GM21360 (cell line): ENCODE measurements around the gene AKT1.
"Not testable (repeated sequence)": the region's sequence is repeated elsewhere in the genome, so short reads cannot be mapped to it uniquely, and the experiment has no call there.

Source experiments
- ATAC-seq: cut with Tn5 transposase; IDR thresholded peaks from one replicate; pipeline ENCODE4 v1.9.1; 2021; ENCODE audit warnings: mild to moderate bottlenecking, moderate library complexity; ENCODE audit not compliant: unreplicated experiment

AKT1 gene

DNA sequence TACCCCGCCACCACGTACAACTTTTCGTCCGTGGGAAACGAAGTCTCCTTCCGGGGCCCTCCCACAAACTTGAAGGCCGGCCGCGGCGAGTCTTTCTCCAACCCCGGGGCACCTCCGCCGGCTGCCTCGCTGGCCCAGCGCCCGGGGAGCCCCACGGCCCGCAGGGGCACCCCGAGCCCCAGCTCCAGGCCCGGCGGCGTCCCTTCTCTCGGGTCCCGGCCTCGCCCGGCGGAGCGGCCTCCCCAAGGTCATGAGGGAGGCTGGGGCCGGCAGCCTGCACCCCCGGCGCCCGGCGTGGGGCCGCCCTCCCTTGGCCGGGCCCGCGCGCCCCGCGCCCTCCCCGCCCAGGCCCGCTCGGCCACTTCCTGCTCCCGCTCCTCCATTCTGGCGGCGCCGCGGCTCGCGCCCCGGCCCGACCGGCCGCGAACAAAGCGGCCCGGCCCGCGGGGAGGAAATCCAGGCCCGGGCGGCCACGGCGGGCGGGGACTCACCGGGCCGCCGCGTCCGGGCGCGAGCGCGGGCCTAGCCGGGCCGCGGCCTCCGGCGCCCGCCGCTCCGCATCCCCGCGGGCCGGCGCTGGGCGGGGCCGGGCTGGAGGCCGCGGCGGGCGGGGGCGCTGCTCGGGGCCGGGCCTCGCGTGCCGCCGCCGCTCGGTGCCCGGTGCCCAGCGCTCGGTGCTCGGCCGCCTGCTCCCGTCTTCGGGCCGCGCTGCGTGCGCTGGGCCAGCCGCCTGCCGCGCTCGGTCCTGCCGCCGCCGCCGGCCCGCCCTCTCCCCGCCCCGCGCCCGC, at the start of gene AKT1:
AKT1 (minus strand) TSS at position 756 of the 788 bp plus-strand sequence. CDS start 3,105 bp downstream, outside the sequence.
- ATAC-seq = no peak

DNA sequence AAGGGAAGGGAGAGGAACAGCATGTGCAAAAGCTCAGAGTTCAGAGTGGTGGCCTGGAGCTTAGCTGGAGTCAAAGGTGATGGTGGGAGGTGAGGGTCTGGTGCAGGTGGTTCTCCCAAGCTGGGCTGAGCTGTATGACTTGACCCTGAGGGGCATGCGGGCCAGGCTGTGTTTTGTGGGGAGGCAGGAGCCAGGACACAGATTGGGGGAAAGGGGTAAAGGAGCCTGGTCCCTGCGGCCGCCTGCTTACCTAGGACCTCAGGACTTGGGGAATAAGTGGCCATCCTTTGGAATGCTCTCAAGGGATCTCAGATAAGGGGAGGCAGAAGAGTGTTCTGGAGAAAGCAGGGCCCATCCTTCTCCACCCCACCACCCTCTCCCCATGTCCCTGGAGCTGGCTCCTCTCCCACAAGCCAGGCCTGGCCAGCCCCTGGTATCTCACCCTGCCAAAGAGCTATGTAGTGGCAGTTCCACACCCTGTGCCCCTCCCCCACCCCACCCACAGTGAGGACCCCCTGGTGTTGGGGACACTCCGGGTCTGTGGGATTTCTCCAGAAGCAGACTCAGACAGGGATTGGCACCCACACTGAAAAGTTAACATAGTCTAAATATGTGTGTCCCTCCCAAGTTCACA, 49.6 kb upstream of the AKT1 start:
- no peak for ATAC-seq

DNA sequence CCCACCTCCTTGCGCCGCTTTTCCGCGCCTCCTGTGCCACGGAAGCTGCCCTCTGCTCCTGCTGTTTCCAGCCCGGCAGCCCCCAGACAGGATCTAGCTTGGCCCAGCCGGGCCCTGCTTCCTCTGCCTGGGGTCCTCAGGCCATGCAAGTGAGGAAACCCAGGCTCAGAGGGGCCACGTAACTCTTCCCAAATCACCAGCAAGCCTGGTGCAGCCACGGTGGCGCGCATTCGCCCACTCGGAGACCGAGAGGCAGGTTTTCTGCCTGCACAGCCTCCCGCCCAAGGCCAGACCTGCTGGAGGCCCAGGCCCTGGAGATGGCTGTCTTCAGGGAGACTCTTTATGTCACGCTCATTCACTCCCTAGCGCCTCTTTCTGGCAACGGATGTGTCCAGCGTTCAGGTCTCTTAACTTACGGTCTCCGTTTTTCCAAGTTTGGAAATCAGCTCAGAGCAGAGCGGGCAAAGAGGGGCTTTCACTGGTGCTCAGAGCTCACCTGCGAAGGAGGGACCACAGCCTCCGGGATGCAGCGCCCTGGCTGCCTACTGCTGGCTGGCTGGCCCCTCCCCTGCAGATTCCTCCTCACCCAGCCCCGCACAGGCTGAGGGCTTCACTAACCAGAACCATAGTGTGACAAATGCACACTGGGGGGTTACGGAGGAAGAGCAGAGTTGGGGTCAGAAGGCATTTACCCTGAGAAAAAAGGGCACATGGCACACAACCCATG, 48.9 kb upstream of the AKT1 start:
- no peak for ATAC-seq

DNA sequence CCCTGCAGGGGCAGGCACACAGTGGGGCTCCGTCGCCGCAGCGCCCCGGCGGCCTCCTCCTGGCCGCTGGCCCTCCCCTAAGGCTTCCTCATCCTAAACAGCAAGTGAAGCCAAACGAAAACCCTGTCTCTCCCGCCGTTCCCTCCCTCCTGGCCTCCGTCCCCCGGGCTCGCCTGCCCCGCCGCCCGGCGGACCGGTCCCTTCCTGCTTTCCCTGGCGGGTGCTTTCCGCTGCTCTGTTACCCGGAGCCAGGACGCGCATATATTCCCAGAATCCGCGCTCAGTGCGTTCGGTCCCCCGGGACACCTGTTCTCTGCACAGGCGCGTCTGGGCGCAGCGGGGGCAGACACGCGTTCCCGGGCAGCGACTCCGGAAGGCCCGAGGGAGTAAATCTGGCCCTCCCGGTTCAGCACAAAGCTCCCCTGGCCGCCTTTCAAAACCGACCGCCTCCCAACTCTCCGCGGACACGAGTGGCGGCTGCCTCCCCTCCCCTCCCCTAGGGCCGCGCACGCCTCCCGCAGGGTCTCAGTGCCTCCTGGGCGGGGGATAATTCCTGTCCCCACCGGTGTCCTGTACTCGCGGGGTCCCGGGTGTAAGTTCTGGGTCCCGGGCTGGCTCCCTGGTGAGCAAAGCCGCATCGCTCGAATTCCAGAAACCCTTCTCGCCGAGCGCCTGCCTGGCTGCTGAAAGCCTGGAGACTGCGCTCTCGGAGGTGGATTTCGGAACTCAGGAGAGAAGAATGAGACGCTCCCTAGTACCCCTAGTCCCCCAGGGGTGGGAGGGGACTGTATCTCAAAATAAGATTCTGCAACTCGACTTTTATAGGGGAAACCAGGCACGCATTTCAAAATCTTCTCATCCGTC, 48.1 kb upstream of the AKT1 start:
- no peak for ATAC-seq

DNA sequence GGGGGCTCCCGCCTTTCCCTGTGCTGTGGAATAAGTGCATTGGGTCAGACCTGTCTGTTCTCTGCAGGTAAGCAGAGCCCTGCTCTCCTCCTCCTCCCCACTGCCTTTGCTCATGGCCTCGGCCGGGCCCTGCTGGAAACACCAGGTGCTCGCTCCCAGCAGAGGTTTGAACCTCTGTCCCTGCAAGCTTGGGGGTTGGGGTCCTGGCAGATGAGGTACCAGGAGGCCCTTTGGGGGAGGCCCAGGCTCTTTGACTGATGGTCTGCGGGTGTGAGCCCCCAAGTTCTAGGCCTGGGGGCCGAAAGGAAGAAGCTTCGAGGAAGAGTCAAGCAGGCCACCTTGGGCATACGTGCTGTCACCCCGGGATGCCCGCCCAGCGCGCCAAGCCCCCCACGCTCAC, 47.5 kb upstream of the AKT1 start:
- ATAC-seq = no peak

DNA sequence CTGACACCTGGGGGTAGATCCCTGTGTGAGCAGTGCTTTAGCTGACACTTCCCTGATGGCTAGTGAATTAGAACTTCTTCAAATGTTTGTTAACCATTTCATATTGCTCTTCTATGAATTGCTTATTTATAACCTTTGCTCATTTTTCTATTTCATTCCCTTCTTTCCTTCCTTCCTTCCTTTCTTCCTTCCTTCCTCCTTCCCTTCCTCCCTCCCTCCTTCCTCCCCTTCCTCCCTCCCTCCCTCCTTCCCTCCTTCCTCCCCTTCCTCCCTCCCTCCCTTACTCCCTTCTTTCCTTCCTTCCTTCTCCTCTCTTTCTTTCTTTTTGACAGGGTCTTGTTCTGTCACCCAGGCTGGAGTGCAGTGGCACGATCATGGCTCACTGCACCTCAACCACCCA, 46.2 kb upstream of the AKT1 start:
- no peak for ATAC-seq

DNA sequence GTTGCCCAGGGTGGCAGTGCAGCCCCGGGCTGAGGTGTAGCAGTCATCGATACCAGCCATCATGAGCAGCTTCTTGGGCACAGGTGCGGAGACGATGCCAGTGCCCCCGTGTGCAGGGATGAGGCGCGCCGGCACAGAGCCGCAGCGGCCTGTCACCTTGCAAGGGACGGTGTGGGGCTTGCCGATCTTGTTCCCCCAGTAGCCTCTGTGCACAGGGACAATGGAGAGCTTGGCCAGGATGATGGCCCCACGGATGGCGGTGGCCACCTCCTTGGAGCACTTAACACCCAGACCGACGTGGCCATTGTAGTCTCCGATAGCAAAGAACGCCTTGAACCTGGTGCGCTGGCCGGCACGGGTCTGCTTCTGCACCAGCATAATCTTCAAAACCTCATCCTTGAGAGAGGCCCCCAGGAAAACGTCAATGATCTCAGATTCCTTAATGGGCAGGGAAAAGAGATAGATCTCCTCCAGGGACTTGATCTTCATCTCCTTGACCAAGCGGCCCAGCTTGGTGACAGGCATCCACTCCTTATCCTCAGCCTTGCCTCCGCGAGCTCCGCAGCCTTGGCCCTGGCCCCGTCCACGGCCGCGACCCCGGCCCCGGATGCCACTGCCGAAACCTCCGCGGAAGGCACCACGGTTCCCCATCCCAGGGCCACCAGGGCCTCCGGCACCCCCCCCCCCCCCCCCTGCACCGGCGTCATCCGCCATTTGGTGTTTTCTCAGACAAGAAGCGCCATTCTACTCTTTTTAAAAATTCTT, 40.8 kb upstream of the AKT1 start:
- ATAC-seq = not testable (repeated sequence)

DNA sequence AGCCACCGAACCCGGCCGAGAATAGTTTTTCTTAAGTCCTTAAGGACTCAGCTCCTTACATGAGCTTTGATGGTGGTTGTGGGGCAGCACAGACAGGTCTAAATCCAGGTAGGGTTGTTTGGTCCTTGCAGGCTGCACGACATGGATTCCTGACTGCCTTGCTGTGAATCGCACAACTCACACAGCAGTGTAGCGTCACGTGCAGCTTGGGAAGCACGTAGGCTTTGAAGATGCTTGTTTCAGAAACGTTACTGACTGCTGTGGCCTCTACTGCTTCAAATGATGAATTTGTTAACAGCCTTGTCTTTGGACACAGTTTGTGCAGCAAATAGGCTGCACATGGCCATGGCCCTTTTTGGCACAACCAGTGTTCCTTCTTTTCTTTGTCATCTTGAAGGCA, 35.2 kb upstream of the AKT1 start:
- no peak for ATAC-seq

DNA sequence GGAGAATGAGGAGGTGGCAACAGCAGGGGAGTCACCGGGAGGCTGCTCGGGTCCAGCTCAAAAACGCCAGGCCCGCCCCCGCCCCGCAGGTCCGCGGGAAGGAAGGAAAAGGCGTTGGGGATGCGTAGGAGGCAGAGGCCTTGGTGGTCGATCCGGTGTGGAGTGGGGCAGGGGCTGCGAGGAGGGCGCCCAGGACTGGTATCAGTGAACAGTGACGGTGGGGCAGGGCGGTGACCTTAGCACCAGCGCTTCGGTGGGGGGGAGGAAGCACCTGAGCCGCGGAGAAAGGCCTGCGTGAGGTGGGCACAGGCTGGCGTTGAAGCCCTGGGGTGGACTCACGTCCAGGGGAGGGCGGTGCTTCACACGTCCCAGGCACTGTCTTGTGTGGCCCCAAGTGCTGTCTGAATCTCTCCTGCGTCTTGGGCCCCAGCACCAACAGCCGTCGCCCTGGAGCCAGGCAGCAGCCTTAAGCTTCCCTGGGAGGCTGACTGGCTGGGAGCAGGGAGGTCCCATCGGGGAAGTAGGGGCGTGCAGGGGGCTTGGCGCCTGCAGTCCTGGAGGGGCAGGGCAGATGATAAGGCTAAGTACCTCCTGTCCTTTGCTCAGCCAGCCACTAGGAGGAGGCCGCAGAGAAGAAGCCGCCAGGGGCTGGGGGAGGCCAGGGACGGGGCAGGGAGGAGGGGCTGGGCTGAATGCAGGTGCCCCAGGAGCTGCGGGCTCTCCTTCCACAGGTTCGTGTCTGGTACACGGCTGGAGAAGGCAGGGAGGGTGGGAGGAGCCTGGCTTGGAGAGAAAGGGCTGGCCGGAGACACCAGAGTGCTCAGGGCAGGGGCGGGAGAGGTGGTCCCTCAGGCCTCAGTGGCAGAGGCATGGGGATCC, 31.9 kb upstream of the AKT1 start:
- no peak for ATAC-seq

DNA sequence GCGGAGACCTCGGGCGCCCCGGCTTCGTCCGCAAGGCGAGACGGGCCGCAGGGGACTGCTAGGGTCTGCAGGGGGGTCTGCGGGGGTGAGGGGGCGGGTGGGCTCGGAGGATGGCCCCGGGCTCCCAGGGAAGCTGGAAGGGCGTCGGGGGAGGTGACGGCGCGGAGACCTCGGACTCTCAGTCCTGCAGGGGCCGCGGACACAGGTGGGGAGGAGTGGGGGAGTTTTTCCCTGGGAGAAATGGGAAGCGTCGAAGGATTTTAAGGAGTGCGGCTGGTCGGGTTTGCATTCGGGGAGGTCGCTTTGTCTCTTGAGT, 31.3 kb upstream of the AKT1 start:
- ATAC-seq = no peak

DNA sequence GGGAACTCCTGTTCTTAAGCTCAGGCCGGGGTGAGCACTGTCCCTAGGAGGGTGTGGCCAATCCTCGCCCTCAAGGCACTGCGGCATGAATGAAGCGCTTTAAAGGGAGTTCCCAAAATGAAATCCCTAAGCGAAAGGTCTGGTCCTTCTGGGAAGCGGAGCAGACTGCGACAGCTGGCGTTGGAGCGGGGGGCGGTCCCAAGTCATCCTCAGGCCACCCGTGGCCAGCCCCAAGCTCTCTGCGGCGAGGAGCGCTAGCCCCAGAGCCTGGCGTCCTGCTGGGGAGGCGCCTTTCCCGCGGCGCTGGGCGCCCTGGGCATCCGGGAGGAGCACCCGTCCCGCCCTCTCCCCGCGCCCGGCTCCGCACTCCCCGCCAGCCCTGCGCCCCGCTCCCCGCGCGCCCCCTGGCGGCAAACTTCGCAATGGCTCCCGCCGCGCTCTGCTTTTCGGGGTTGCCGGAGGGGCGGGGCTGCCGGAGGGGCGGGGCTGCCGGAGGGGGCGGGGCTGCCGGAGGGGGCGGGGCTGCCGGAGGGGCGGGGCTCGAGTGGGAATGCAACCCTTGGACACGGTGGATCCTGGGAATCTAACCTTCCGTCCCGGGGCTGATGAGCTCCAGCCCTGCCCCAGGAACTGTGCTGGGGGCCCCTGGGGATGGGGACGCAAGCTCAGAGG, 30.8 kb upstream of the AKT1 start:
- ATAC-seq = peak; percentile 86

DNA sequence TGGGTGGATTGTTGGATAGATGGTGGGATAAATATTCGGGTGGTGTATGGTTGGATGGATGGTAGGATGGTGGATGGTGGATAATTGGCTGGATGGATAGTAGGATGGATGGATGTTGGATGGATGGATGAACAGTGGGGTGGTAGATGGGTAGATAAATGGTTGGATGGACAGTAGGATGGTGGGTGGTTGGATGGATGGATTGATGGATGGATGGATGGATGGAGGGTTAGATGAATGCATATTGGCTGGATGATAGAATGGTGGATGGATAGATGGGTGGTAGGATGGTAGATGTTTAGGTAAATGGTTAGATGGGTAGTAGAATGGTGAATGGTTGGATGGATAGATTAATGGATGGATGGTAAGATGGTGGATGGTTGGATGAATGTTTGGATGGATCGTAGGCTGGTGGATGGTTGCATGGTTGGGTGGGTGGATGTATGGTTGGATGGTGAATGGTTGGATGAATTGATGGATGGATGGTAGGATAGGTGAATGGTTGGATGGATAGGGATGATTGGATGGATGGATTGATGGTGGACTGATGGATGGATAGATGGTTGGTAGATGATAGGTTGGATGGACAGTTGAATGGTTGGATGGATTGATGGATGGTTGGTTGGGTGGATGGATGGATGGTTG, 28.9 kb upstream of the AKT1 start:
- ATAC-seq = no peak

DNA sequence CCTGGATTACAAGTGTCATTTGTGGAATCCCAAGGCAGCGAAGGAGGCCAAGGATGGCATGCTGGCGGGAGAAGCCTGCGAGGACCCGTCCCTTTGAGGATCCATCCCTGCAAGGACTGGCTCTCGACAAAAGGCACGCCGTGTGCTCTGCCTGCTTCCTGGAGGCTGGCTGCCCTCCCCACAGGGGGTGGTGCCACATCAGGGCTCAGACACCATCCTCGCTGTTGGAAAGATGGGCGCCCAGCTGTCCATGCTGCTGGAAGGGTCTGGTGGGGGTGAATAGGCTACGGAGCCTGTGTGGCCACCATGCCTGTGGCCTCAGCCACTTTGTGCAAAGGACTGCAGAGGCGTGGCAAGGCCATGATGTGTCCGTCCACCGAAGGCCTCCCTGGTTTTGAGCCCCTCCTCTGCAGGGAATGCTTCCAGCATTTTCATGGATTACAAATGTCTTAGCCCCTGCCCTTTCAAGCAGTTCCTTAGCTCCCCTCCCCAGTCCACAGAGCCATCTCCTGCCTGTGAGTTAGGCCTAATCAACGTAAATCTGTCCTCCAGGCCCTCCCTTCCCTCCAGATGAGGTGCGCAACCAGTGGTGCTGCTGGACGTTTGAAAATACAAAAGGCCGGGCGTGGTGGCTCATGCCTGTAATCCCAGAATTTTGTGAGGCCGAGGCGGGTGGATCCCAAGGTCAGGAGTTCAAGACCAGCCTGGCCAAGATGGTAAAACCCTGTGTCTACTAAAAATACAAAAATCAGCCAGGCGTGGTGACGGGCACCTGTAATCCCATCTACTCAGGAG, 27.5 kb upstream of the AKT1 start:
- ATAC-seq = no peak

DNA sequence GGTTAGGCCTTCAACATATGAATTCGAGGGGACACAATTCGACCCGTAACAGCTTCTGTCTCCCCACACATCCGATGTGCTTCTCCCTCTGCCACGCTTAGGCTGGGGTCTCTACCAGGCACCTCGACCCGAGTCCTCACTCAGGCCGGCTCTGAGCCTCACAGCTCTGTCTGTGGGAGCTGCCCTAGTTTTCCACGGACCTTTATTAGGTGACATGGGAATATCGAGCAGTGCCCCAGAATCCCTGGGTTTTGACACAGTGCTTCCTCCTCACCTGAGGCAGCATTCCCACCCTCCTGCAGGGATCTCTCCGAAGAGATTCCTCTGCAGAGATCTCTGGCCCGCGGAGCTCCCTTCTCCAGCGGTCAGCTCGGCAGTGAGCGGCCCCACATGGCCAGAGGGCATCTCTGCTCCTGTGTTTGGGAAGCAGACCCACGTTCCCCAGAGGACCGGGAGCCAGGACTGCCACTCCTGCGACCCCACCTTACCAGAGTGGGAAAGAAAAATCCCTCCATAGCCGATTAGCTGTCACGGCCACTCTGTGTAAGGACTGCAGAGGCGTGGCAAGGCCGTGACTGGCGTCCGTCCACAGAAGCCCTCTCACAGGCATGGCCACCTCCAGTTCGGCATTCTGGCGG, 26.5 kb upstream of the AKT1 start:
- ATAC-seq = no peak

DNA sequence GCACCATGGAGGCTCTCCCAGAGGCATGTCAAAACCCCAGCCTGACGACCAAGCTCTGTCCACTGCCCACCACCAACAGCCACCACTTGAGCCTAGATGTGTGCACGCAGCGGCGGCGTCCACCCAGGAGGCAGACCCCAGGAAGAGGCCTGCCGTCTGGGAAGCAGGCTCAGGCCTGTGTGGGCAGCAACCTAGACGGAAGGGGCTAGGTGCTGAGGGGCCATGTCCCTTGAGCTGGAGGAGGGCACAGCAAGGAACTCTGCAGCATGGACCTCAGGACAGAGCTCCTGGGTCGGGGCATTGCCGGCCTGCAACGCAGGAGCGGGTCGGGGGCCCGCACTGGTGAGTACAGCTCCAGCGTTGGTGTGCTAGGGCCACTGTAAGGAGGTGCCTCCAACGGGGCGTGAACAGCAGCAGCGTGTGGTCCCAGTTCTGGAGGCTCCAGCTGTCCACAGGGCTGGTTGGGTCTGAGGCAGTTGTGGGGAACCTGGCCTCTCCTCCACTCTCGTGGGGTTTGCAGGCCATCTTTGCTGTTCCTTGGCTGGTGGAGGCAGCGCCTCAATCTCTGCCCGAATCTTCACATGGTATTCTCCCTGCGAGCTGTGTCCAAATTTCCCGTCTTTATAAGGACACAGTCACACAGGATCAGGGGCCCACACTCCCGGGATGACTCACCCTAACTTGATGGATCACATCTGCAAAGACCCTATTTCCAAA, 25.8 kb upstream of the AKT1 start:
- no peak for ATAC-seq

DNA sequence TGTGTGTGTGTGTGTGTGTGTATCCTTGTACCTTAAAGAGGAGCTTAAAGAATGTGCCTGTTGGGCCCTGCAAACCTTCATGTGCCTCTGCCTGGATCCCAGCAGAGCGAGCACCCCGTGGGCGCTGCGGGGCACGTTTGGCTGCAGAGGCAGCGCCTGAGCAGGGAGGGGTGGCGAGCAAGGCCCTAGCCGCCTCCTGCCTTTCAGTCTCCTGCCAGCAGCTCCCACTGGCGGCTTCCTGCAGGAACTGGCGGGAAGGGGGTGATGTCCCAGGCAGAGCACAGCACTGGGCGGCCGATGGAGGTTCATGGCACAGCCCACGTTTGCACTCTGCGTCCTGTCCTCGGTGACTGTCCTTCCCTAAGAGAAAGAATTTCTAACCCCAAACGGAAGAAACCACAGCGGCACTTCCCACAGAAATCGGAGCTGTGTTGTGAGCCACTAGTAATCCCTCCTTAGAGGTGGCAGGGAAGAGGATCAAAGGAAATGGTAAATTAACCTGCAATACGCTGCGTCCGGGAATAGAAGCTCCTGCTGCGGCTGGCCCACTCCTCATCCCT, 25.2 kb upstream of the AKT1 start:
- no peak for ATAC-seq
